Brain microvascular endothelial cell (primary cell): ENCODE measurements around the gene TRPC4.

ENCODE experiments used
- DNase-seq: peaks from one replicate; pipeline ENCODE4 v3.0.0-alpha.2; 2020
- H3K27ac ChIP-seq: fragments of 250-450 bp; sonication (Bioruptor Pico); 2 replicates; pipeline ENCODE4 v1.5.1; 2020; ENCODE audit warnings: mild to moderate bottlenecking, moderate library complexity
- H3K27me3 ChIP-seq: fragments of 250-450 bp; sonication (Bioruptor Pico); replicated peaks from 2 replicates; pipeline ENCODE4 v1.5.1; 2020; ENCODE audit warnings: mild to moderate bottlenecking
- H3K36me3 ChIP-seq: fragments of 250-450 bp; sonication (Bioruptor Pico); replicated peaks from 2 replicates; pipeline ENCODE4 v1.5.1; 2020; ENCODE audit warnings: mild to moderate bottlenecking
- H3K4me3 ChIP-seq: 2 replicates; pipeline ENCODE4 v1.5.1; 2011; ENCODE audit warnings: low read depth, mild to moderate bottlenecking, control low read depth, low read length, moderate library complexity
- CTCF ChIP-seq: IDR thresholded peaks from 2 replicates; pipeline ENCODE4 v1.5.1; 2011; ENCODE audit warnings: low read depth, mild to moderate bottlenecking, moderate library complexity, low read length, control low read depth, inconsistent platforms; ENCODE audit errors: missing control alignments
- in situ Hi-C: cut with HindIII; loops from 2 replicates; pipeline ENCODE4 v1.10.0; 2017; ENCODE audit warnings: low sequenced_read_pairs, low pct_ligation_motif_present

The TRPC4 gene

GRCh38 chr13:37886879-37887278, 17.3 kb upstream of the TRPC4 start:
- no peak for DNase-seq
- Histone ChIP-seq H3K4me3 (no peak overlapping the region), H3K36me3 (no peaks in the 10 kb centered on the region), H3K27me3 (no peaks in the 10 kb centered on the region), H3K27ac (no peak overlapping the region)
- no peak for TF ChIP-seq CTCF
- in situ Hi-C loops, result no loop called here

- in situ Hi-C loops, result no loop called here
- Histone ChIP-seq H3K4me3 (no peak overlapping the region), H3K36me3 (no peaks in the 10 kb centered on the region), H3K27me3 (no peaks in the 10 kb centered on the region), H3K27ac (peak overlapping the region; percentile 8)
- TF ChIP-seq CTCF, result no peak
- DNase-seq, result no peak
Measured at GRCh38 chr13:37884674-37885073, 15.1 kb upstream of the TRPC4 start.

- Histone ChIP-seq H3K4me3 (no peak overlapping the region), H3K27me3 (no peaks in the 10 kb centered on the region), H3K27ac (peak overlapping the region; percentile 8), H3K36me3 (no peaks in the 10 kb centered on the region)
- TF ChIP-seq CTCF, result no peak
- DNase-seq, result no peak
- in situ Hi-C loops, result no loop called here
Measured at GRCh38 chr13:37884026-37884425, 14.5 kb upstream of the TRPC4 start.

GRCh38 chr13:37878921-37879320, 9.3 kb upstream of the TRPC4 start:
- no peaks in the 10 kb centered on the region for H3K36me3 ChIP-seq
- no peak overlapping the region for H3K27ac ChIP-seq
- DNase-seq, result no peak
- H3K27me3 ChIP-seq, result no peaks in the 10 kb centered on the region
- TF ChIP-seq CTCF, result no peak
- in situ Hi-C loops, result no loop called here
- H3K4me3 ChIP-seq, result no peak overlapping the region

- in situ Hi-C loops, result no loop called here
- DNase-seq, result no peak
Measured at GRCh38 chr13:37878496-37878895, 8.9 kb upstream of the TRPC4 start.

More at GRCh38 chr13:37878496-37878895, 8.9 kb upstream of the TRPC4 start:
- H3K4me3 ChIP-seq, result no peak overlapping the region
- H3K36me3 ChIP-seq, result no peaks in the 10 kb centered on the region
- H3K27ac ChIP-seq, result no peak overlapping the region
- no peaks in the 10 kb centered on the region for H3K27me3 ChIP-seq
- TF ChIP-seq CTCF, result no peak
